SH-SY5Y (cell line): ENCODE data around the gene KLRG1.

Experiments used
- GATA2 ChIP-seq: IDR thresholded peaks from 2 replicates; pipeline ENCODE4 v1.6.1; 2011; ENCODE audit warnings: mild to moderate bottlenecking, low read depth, low read length
- GATA3 ChIP-seq: IDR thresholded peaks from 2 replicates; pipeline ENCODE4 v1.6.1; 2011; ENCODE audit warnings: low read depth, mild to moderate bottlenecking, low read length, moderate library complexity

DNA sequence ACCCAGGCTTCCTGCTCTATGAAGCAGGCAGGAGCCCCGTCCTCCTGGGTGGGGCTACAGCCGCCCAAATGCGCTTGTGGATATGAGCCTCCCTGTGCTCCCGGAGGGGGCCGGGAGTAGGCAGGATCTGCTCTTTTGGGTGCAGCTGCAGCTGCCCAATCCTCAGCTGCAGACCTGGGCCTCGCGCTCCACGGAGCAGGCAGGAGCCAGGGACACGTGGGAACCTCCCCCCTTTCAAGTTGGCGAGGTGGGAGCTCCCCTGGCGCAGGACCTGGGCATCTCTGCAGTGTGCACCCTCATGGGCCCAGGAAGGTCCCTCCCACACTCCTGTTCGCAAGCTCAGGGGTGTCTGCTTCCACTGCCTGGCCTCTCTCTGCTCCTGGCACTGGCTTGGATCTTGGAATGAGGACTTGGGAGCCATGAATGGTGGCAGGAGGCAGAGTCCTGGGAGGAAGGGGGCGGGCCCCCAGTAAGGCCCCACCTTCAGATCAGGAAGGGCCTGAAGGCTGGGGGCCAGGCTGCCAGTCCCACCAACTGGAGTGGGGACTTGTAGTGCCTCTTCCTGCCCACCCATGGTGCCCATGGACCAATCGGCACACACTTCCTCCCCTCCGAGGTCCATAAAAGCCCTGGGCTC lies 61.3 kb downstream of the KLRG1 start:
- TF ChIP-seq GATA3, result no peak
- TF ChIP-seq GATA2, result no peak
